ELR (cell line): ENCODE data around the gene GTF2A2.
A peak's percentile ranks its signal among the peaks of the same experiment; 100 is the strongest.
"Not testable (repeated sequence)": the region's sequence is repeated elsewhere in the genome, so short reads cannot be mapped to it uniquely, and the experiment has no call there.

ENCODE experiments used
- DNase-seq: peaks from one replicate; pipeline ENCODE4 v3.0.0-alpha.2; 2015; ENCODE audit warnings: low read depth

The GTF2A2 gene, protein sequence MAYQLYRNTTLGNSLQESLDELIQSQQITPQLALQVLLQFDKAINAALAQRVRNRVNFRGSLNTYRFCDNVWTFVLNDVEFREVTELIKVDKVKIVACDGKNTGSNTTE

DNA sequence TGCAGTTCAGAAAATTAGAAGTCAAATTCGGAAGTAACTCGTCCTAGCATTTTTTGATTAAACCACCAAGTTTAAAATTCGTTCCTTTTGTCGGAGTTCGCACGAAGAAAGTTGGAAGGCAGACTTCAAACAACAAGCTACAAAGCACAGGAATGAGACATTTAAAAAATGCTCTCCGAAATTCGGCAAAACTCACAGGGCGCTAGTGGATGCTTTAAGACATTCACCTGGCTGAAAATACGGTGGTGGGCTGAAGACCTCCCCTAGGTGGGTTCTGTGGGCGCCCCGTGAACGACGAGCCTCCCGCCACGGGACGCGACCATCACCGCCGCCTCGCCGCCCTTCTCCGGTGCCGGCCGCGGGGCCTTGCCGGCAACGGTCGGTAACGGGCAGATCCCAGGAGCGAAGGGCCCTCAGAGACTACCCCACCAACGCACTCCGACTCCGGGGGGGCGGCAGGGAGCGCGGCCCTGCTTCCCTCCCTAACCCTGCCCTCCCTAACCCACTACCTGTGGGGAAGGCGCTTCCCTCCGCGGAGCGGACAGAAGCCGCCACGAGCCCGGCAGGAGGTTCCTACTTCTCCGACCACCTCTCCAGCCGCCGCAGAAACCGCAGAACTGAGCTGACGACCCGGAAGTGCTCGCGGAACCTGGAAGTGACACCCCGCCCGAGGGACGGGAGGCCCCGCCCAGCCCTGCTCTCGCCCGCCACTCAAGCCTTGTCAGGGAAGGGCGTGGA, at the start of gene GTF2A2:
TSS of gene GTF2A2 (minus strand) at position 619 of the 738 bp plus-strand sequence. CDS start 5,238 bp downstream, outside the sequence.
- peak; percentile 95 for DNase-seq

DNA sequence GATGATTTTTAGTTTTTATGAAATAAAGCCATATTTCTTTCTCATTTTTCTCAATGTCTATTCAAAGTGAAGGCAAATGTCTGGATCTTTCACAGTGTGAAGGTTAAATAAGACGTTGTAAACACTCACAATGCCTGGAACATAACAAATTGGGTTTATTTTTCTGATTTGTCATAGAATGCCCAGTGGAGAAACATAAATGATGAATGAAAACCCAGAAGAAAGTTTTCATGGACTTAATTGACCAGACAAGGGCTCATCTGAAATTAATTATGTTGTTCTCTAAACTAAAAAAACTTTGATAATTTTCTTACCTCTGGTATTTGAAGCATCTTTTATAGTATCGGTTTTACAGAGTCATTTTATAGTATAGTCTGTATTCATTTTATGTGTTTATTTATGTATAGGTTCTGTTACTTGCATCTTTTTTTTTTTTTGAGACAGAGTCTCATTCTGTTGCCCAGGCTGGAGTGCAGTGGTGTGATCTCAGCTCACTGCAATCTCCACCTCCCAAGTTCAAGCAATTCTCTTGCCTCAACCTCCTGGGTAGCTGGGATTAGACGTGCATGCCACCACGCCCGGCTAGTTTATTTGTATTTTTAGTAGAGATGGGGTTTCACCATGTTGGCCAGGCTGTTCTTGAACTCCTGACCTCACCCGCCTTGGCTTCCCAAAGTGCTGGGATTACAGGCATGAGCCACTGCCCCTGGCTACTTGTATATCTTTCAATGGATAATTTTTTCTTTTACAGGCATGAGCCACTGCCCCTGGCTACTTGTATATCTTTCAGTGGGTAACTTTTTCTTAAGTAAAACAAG, 46.9 kb upstream of the GTF2A2 start:
- DNase-seq, result no peak

DNA sequence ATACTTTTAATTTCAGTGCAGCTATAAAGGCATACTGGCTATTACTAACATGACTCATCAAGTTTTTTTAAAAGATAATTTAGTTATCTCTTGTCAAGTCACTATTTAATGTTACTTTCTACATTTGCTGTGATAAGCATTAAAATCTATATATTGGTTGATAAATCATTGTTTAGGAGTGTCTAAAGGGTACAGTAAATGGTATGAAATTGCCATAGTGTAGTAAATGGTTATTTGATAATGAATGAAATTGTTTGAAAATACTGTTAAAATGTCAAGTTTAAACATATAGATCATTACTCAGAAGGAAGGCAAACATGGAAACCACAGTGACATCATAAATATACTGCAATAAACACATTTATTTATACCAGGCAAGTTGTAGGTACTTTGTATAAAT, 45.0 kb upstream of the GTF2A2 start:
- peak; percentile 19 for DNase-seq

DNA sequence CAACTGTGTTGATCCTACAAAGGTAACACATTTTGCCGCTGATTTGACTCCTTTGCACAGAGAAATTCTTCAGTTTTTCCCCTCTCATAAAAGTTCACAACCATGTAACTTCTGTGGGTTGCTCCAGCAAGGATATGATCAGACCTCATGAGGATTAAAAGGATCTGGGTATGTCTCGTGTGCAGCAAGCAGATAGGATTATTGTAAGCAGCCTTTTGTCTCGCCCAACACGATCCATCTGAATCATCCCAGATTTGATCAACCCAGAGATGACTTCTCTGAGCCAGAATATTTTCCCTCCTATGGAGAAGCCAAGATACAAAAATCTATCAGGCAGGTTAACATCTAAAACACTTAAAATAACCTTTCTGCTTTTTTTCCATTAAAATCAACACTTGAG, 44.6 kb upstream of the GTF2A2 start:
- peak; percentile 30 for DNase-seq

DNA sequence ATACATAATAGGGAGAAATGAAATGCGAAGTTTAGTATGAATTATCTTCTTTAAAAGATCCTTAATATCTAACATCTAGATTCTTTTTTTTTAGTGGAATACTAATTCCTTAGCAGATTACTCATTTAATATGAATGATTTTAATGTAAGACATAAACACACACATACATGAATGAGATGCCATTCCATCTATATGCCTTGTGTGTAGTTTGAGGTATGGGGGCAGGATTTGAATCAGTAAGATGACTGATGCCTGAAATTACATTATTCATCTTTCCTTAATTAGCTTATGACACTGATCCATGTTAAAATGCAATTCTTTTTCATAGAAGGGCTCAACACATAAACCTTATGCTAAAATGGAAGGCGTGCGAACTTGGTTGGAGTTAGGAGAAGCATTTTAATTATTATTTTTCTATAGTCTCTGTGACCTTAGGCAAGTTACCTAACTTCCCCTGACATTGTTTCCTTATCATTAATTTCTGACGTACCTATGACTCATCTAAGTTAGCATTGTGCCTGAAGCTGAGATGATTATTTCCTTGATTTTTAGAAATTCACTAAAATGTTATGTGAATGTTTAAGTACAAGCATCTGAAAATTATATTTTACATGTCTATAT, 42.6 kb upstream of the GTF2A2 start:
- peak; percentile 78 for DNase-seq

DNA sequence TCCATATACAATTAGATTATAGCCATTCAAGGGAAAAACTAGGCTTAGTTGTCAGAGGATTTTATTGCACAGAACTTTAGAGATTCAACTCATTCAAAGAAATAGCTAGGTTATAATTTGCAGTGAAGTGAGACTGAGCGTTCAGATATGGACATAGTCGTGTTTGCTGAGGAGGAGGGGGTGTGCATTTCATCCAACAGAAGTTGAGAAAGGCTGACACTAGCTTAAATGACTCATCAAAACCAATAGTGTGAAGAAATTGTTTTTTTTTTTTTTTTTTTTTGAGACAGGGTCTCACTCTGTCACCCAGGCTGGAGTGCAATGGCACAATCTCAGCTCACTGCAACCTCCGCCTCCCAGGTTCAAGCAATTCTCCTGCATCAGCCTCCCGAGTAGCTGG, 40.8 kb upstream of the GTF2A2 start:
- not testable (repeated sequence) for DNase-seq

DNA sequence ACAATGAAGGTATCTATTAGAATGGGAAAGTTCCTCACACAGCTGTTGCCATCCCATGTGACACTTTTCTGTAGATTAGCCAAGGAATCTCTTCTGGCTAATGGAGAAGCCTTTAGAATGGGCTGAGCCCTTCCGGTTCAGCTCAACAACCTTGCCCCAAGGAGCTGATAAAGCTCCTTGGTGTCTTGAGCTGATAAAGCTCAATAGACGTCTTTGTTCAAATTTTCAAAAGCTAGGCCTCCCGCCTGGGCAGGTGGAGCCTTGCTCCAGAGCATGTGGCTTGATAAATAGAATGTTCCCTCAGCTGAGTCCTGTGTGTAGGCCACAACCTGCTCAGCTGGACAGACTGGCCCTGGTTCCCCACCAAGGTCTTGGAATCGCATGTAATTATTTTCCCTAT, 39.0 kb upstream of the GTF2A2 start:
- DNase-seq, result no peak

DNA sequence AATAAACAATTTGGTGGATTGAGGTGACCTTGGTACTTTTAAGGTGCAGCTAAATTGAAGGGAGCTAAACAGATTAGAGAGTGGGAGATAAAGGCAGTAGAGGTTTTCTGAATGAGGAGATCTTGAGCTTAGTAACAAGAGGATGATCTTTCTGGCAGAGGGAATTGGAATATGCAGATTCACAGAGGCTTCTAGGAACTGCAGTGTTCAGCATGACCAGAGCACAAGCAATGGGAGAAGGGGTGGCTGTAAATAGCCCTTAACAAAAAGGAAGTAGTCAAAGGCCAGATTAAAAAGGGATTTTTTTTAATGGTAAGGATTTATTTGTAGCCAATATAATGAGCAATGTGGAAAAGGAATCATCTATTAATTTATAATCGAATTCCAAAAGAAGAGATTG, 37.5 kb upstream of the GTF2A2 start:
- DNase-seq, result no peak

DNA sequence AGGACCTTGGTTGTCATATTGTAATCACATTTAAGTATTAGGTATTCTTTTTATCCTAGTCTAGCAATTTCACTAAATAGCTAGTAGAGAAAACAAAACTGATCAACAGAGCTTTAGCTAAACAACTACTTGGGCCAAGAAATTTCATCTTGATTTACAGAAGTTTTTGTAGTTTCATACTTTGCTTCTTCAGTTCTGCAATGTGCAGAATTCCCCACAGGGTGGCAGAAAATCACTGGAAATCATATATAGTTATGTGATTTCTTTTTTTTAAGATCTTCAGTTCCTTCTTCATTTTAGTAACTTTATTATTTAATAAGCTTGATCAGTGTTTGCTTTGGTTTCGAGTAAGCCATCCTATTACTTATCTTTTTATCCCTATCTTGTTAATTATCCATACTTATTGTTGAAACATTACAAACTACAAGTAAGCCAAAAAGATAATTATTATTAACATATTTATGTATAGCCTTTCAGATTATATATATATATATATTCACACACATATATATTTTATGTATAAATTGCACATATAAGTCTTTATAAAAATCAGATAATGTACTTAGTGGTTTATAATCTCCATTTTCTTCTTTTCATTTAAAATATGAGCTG, 34.0 kb upstream of the GTF2A2 start:
- peak; percentile 67 for DNase-seq

DNA sequence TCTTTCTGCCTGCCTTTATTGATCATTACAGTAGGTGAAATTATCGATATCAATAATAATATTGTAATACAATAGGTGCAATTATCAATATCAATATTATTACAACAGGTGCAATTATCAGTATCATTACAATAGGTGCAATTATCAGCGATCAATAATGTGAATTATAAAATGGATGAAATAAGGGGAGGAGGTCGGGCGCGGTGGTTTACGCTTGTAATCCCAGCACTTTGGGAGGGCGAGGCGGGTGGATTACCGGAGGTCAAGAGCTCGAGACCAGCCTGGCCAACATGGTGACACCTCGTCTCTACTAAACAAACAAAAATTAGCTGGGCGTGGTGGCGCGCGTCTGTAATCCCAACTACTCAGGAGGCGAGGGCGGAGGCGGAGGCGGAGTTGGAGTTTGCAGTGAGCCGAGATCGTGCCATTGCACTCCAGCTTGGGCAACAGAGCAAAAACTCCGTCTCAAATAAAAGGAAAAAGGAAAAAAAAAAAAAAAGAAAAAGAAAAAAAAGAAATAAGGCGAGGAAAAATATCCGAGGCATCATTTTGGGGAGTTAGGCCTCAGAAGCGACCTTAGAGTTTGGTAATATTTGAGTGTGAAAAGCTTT, 32.4 kb upstream of the GTF2A2 start:
- DNase-seq, result peak; percentile 77

DNA sequence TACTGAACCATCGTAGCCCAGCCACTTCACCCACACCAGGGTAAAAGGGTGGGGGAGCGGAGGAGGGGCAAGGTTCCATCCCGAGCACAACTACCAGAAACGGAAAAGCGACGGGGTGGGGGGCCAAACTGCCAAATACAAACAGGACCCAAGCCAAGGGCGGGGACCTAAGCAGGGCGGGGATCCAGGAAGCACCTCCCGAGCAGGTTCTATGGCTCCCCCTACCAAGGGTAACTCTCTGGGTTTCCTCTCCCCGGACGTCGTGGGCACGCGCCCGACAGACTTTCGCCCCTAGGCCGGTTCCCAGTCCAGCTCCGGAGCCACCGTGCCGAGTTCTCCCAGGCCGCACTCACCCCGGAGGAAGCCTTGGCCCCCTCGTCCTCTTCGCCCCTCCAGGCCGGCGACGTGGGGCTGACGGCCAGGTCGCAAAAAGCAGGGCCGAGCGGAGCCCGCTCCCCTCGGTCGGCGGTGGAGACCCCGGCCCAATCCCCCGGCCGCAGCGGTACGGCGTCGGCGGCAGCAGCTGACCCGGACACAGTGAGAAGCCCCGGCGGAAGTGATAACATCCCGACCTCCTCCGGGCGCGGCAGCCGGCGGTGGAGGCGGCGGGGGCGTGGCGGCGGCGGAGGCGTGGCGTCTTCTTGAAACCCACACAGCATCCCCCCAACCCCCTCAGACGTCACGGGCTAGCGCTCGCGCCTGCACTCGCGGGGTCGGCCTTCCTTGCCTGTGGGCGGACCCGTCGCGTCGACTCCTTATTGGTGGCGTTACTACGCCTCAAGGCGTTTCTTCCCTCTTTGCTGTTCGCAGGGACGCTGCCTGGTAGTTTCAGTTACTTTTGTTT, 31.7 kb upstream of the GTF2A2 start, which contains the start of gene BNIP2:
TSS of gene BNIP2 (minus strand) at position 539 of the 844 bp plus-strand sequence. CDS start 6,863 bp downstream, outside the sequence.
- peak; percentile 98 for DNase-seq

DNA sequence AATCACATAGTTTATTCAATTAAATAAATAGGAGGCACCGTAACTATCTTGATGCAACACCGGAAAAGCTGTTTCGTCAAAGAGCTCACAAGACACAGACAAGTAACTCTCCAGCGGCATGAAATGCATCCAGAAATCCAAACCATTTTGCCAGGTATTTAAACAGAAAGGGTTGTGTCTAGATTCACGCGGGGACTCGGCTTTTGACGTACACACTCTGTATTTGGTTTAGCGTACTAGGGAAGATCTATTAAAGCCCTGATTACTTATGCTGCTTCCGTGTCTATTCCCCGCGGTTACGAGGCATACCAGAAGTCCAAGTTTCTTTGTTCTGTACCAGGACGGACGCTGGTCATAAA, 31.1 kb upstream of the GTF2A2 start:
- peak; percentile 62 for DNase-seq

DNA sequence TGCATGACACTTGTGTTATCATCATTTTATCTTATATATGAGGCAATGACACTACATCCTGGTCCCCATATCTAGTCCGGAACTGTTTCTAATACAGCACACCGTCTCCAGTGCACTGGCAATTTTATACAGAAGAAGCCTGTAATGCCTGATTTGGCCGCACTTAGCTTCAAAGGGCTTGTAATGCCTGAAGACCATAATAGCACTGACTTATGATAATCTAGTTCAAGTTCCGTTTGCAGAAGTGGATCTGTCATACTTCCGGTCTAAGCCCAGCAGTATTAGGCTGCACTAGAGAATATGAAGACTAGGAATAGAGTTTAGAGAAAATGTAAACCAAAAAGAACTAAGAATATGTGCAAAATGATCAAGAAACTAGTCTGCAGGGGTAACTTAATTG, 30.5 kb upstream of the GTF2A2 start:
- peak; percentile 69 for DNase-seq

DNA sequence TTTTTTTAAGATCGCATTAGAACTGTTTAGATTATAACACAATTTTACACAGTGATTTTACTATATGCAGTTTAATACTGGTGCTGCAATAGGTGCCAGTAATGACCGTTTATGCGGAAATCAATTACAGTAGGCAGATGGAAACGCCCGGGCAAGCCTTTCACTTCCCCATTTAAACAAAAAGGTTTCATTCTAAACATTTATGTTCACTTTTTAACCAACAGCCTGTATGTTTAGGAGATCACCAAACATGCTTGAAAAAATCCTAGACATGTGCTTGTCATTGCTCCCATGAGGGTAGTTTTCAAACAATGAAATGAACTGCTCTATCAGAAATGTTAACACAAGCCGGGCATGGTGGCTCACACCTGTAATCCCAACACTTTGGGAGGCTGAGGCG, 29.1 kb upstream of the GTF2A2 start:
- no peak for DNase-seq

DNA sequence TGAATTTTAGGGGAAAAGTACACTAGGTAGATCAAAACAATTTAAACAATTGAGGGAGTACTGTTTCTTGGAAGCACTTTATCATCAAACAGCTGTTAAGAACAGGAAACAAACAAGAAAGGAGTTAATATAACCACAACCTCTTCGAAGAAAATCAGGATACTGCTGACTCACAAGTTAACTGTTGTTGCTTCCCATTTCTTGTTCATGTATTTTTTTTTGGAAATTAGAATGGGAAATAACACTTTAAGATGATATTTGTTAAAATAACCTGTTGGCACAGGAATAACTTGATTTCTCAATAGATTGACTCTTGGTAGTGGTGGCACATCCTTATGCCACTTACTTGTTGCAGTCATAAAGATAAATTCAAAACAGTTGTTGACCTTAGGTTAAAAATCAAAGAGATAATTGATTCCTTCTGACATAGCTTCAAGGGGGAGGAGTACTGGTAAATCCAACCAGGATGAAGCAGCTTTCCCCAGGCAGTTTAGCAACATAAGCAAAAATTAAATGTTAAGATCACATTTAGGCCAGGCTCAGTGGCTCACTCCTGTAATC, 28.5 kb upstream of the GTF2A2 start:
- peak; percentile 17 for DNase-seq

DNA sequence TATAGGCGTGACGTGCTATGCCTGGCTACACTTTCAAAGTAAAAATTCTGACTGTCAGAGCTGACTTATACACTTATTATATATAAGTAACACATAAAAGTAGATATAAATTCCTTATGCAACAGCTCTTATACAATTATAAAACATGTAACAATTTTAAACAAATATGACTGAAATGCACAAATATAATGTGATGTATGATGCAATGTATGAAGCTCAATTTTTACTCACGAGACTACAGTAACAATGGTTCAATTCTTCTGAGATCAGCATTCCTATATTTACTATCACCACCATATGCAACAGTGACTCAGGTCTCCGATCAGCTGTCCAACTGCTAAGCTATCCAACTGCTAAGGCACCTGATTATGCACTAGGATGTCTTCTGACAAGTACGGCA, 23.6 kb upstream of the GTF2A2 start:
- peak; percentile 30 for DNase-seq

DNA sequence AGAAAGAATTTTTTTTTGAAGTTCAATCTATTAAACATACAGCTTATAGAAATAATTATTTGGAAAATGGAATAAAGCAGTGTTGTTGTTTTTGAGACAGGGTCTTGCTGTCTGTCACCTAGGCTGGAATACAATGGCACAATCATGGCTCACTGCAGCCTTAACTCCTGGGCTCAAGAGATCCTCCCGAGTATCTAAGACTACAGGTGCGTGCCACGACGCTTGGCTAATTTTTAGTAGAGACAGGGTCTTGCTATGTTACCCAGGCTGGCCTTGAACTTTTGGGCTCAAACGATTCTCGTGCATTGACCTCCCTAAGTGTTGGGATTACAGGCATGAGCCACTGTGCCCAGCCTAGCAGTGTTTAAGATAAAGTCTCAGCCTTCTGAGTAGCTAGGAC, 23.0 kb upstream of the GTF2A2 start:
- no peak for DNase-seq

DNA sequence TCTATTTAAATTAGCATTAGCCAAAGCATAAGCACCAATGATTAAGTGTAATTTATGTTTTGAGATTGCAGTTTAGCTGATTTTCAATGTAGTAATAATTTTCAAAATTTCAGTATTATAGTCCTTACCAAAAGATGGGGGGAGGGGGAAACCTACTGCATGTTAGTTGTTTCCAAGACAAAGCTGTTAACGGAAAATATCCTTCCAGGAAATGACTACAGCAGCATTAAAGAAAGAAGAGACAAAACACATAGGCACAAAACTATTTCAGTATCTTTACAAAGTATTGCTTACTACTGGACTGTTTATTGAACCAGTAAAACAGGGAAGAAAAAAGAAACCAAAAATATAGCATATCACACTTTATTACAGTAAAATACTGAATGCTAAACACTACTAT, 21.3 kb upstream of the GTF2A2 start:
- no peak for DNase-seq

DNA sequence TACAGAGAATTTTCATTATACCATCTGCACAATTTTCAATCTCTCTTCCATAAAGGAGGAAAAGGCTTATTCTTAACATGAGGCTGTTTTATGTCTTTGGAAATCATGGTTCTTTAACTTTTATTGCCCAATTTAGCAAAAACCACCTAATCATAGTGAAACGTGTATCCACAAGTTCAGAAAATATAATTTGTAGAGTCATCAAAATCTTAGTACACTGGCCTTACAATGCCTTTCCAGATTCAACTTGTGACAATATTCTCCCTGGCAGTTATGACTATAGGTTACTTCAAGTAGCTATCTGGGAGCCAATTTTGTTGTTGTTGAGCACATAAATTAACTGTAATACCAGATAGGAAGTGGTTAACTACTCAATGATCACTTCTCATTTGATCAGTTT, 20.9 kb upstream of the GTF2A2 start:
- DNase-seq, result no peak

DNA sequence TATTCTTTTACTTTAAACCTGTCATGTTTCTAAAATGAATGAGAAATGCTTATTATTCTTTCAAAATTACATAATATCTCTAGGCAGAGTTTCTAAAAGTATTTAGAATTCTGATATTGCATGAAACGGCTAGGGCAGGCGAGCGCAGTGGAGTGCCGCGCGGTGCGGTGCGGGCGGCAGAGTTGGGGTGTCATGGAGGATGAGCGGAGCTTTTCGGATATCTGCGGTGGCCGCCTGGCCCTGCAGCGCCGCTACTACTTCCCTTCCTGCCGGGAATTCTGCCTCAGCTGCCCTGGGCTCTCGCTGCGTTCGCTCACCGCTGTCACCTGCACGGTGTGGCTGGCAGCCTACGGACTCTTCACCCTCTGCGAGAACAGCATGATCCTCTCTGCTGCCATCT, 19.2 kb upstream of the GTF2A2 start:
- DNase-seq, result no peak
